MM.1S (cell line): ENCODE measurements around the gene GSE1.

Source experiments
- DNase-seq: peaks from one replicate; pipeline ENCODE4 v3.0.0-alpha.2; 2015
- H2AFZ ChIP-seq: fragments of 300-600 bp; sonication (generic); 2 replicates; pipeline ENCODE4 v1.6.0; 2016; ENCODE audit warnings: antibody characterized with exemption, low read length
- H3F3A ChIP-seq: fragments of 300-600 bp; sonication (generic); 2 replicates; pipeline ENCODE4 v1.6.1; 2016; ENCODE audit warnings: mild to moderate bottlenecking, antibody characterized with exemption, low read length, moderate library complexity, mixed read lengths; ENCODE audit not compliant: insufficient read depth
- H3K27ac ChIP-seq: fragments of 300-600 bp; sonication (generic); 2 replicates; pipeline ENCODE4 v1.5.1; 2016; ENCODE audit warnings: mild to moderate bottlenecking, low read length
- H3K27me3 ChIP-seq: fragments of 300-600 bp; sonication (generic); replicated peaks from 2 replicates; pipeline ENCODE4 v1.6.0; 2016; ENCODE audit warnings: low read length; ENCODE audit not compliant: insufficient read depth
- H3K36me3 ChIP-seq: fragments of 300-600 bp; sonication (generic); replicated peaks from 2 replicates; pipeline ENCODE4 v1.6.1; 2016; ENCODE audit warnings: mild to moderate bottlenecking, low read length, mixed read lengths; ENCODE audit not compliant: insufficient read depth
- H3K4me1 ChIP-seq: fragments of 300-600 bp; sonication (generic); 2 replicates; pipeline ENCODE4 v1.6.1; 2016; ENCODE audit warnings: low read length, mixed read lengths
- H3K4me2 ChIP-seq: fragments of 300-600 bp; sonication (generic); 2 replicates; pipeline ENCODE4 v1.6.0; 2016; ENCODE audit warnings: low read depth, low read length
- H3K4me3 ChIP-seq: fragments of 300-600 bp; sonication (generic); 2 replicates; pipeline ENCODE4 v1.5.1; 2016; ENCODE audit warnings: low read length, mixed read lengths
- H3K79me2 ChIP-seq: fragments of 300-600 bp; sonication (generic); 2 replicates; pipeline ENCODE4 v1.6.1; 2016; ENCODE audit warnings: mixed run types, low read length, mixed read lengths
- H3K9ac ChIP-seq: fragments of 300-600 bp; sonication (generic); 2 replicates; pipeline ENCODE4 v1.6.1; 2016; ENCODE audit warnings: low read length, mixed read lengths
- H3K9me2 ChIP-seq: fragments of 300-600 bp; sonication (generic); replicated peaks from 2 replicates; pipeline ENCODE4 v1.6.1; 2016; ENCODE audit warnings: mild to moderate bottlenecking, low read length, mixed read lengths; ENCODE audit not compliant: insufficient read depth
- H3K9me3 ChIP-seq: fragments of 300-600 bp; sonication (generic); replicated peaks from 2 replicates; pipeline ENCODE4 v1.6.1; 2016; ENCODE audit warnings: mild to moderate bottlenecking, low read length, mixed read lengths; ENCODE audit not compliant: insufficient read depth
- H4K20me1 ChIP-seq: fragments of 300-600 bp; sonication (generic); 2 replicates; pipeline ENCODE4 v1.6.1; 2016; ENCODE audit warnings: mild to moderate bottlenecking, low read length, moderate library complexity, mixed read lengths; ENCODE audit not compliant: insufficient read depth
- CTCF ChIP-seq: fragments of 300-600 bp; sonication (generic); IDR thresholded peaks from 2 replicates; pipeline ENCODE4 v1.5.1; 2016; ENCODE audit warnings: antibody characterized with exemption, low read length, mixed read lengths
- EZH2 ChIP-seq: fragments of 300-600 bp; sonication (generic); optimal IDR thresholded peaks from 2 replicates; pipeline ENCODE3; 2017; ENCODE audit warnings: low read depth, mild to moderate bottlenecking, antibody characterized with exemption, low read length, mixed read lengths
- EZH2phosphoT487 ChIP-seq: fragments of 300-600 bp; sonication (generic); IDR thresholded peaks from 2 replicates; pipeline ENCODE4 v1.6.1; 2018; ENCODE audit warnings: antibody characterized with exemption, low read length

Gene GSE1

DNA sequence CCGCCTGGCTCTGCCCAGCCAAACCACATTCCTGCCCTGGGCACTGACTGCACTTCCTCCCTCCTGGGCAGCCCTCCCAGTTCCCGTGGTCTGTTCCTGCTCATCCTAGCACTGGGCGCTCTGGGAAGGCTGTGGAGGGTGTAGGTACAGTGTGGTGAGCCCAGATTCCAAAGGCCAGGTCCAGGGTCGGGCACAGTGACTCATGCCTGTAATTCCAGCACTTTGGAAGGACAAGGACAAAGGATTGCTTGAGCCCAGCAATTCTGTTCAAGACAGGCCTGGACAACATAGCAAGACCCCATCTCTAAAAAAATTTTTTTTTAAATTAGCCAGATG is 107.1 kb downstream of the GSE1 start:
- H3K27ac ChIP-seq, result no peak overlapping the region
- H3K9me2 ChIP-seq, result no peaks in the 10 kb centered on the region
- TF ChIP-seq CTCF (no peak), EZH2 (no peak)
- H3K27me3 ChIP-seq, result peaks cover 23% of the 10 kb centered on the region; the same call in 1 of the 2 replicates
- H4K20me1 ChIP-seq, result no peaks in the 10 kb centered on the region
- H2AFZ ChIP-seq, result no peak overlapping the region
- no peak for DNase-seq
- no peak overlapping the region for H3K9ac ChIP-seq
- no peak overlapping the region for H3K4me3 ChIP-seq
- no peaks in the 10 kb centered on the region for H3F3A ChIP-seq
- H3K36me3 ChIP-seq, result no peaks in the 10 kb centered on the region
- H3K4me2 ChIP-seq, result no peak overlapping the region
- no peaks in the 10 kb centered on the region for H3K9me3 ChIP-seq
- no peaks in the 10 kb centered on the region for H3K4me1 ChIP-seq
- no peaks in the 10 kb centered on the region for H3K79me2 ChIP-seq

DNA sequence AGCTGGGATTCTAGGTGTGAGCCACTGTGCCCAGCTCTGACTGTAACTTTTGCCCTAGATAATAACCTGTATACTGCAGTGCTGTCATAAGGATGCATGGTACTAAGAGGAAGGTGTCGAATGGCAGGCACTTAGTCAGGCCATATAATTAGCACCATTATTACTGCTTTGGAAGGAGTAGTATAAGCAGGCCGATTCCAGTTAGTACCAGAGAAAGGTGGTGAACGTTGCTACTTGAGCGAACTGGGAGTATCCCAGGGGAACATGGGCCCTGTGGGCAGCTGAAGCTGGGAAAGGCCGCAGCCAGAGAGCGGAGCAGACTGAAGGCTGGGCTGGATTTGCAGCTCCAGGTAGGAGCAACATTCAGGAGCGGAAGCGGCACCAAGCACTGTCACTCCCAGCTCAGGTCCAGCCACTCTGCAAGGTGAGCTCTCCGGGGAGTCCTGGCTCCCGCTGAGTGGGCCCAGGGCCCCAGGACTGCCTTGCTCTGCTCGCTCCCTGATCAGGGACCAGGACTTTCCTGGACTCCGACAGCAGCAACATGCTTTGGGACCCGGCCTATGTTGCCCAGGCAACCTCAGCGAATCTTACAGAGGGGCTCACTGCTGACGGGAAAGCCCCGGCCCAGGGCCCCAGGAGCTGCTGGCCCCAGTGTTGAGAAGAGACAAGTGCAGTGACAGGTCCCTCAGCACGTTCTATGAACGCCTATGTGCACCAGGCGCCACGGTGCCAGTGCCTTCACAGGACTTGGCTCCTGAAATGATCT is 109.2 kb downstream of the GSE1 start:
- Histone ChIP-seq H4K20me1 (no peaks in the 10 kb centered on the region), H3K4me3 (no peak overlapping the region), H3F3A (no peaks in the 10 kb centered on the region), H3K27me3 (peaks cover 6% of the 10 kb centered on the region; the same call in 1 of the 2 replicates), H3K79me2 (no peaks in the 10 kb centered on the region), H3K9ac (no peak overlapping the region), H2AFZ (no peak overlapping the region), H3K27ac (no peak overlapping the region), H3K4me2 (no peak overlapping the region), H3K9me2 (no peaks in the 10 kb centered on the region), H3K36me3 (no peaks in the 10 kb centered on the region), H3K4me1 (no peaks in the 10 kb centered on the region), H3K9me3 (no peaks in the 10 kb centered on the region)
- no peak for DNase-seq
- no peak for TF ChIP-seq CTCF
- no peak for TF ChIP-seq EZH2
- TF ChIP-seq EZH2phosphoT487, result no peak

- H3K4me3 ChIP-seq, result no peak overlapping the region
- H3F3A ChIP-seq, result no peaks in the 10 kb centered on the region
- peaks cover 6% of the 10 kb centered on the region; the same call in 1 of the 2 replicates for H3K27me3 ChIP-seq
- H3K4me1 ChIP-seq, result no peaks in the 10 kb centered on the region
- no peak overlapping the region for H3K9ac ChIP-seq
- H3K4me2 ChIP-seq, result no peak overlapping the region
- TF ChIP-seq EZH2 (no peak), CTCF (no peak), EZH2phosphoT487 (no peak)
- H2AFZ ChIP-seq, result no peak overlapping the region
- H3K27ac ChIP-seq, result no peak overlapping the region
- no peaks in the 10 kb centered on the region for H3K36me3 ChIP-seq
- H3K9me3 ChIP-seq, result no peaks in the 10 kb centered on the region
- no peak for DNase-seq
- no peaks in the 10 kb centered on the region for H4K20me1 ChIP-seq
- H3K79me2 ChIP-seq, result no peaks in the 10 kb centered on the region
- H3K9me2 ChIP-seq, result no peaks in the 10 kb centered on the region
Measured at GRCh38 chr16:85724126-85724879, 111.2 kb downstream of the GSE1 start.
